H1 (cell line): Measurements from ENCODE around the gene CHTF18. TPM values are rescaled to one million over a fixed set of nuclear protein-coding genes. Genes with fewer than 3 reads are reported as not detected.

Experiments
- CTCF ChIA-PET: fragments of 300-600 bp; sonication (Branson Sonifier 250); formaldehyde crosslinking; loops from one replicate; lab custom pipeline; 2021; ENCODE audit not compliant: partially characterized antibody; lab: Charles Lee
- POLR2A ChIA-PET: fragments of 300-600 bp; sonication (Branson Sonifier 250); formaldehyde crosslinking; loops from one replicate; lab custom pipeline; 2021; ENCODE audit warnings: inconsistent platforms; ENCODE audit not compliant: partially characterized antibody; lab: Charles Lee
- DNase-seq, 2 experiments: peaks; one replicate each; pipeline versions ENCODE4 v3.0.0 to v3.0.0-alpha.2; 2010 to 2022; ENCODE audit warnings: low spot score in 2 of 2, low read depth in 1 of 2, mixed read lengths in 1 of 2
- FAIRE-seq: peaks from 2 replicates; lab custom pipeline; 2011; peaks lifted over from hg19 to GRCh38; lab: Jason Lieb, UNC
- H2AFZ ChIP-seq: 2 replicates; pipeline ENCODE4 v1.8.1; 2012; ENCODE audit warnings: low read length, inconsistent platforms
- H2AK5ac ChIP-seq: 2 replicates; pipeline ENCODE4 v1.6.1; 2013; ENCODE audit warnings: low read depth, low read length
- H2BK120ac ChIP-seq: replicated peaks from 2 replicates; pipeline ENCODE3; 2013; ENCODE audit warnings: low read depth, low read length, inconsistent platforms
- H2BK12ac ChIP-seq: 2 replicates; pipeline ENCODE4 v1.6.1; 2013; ENCODE audit warnings: low read depth, low read length
- H2BK15ac ChIP-seq: 2 replicates; pipeline ENCODE4 v1.6.1; 2013; ENCODE audit warnings: low read length
- H2BK20ac ChIP-seq: 2 replicates; pipeline ENCODE4 v1.6.1; 2013; ENCODE audit warnings: low read length
- H2BK5ac ChIP-seq: 2 replicates; pipeline ENCODE4 v1.6.1; 2013; ENCODE audit warnings: low read depth, low read length
- H3K14ac ChIP-seq: 2 replicates; pipeline ENCODE4 v1.6.1; 2013; ENCODE audit warnings: inconsistent platforms; ENCODE audit not compliant: insufficient read length
- H3K18ac ChIP-seq: 2 replicates; pipeline ENCODE4 v1.6.1; 2013; ENCODE audit warnings: low read length; ENCODE audit errors: extremely low read depth
- H3K23ac ChIP-seq: 2 replicates; pipeline ENCODE4 v1.6.1; 2013; ENCODE audit warnings: inconsistent platforms; ENCODE audit not compliant: insufficient read length
- H3K23me2 ChIP-seq: 2 replicates; pipeline ENCODE4 v1.6.1; 2013; ENCODE audit warnings: low read depth, low read length
- H3K27ac ChIP-seq: 2 replicates; pipeline ENCODE4 v1.6.1; 2011; ENCODE audit warnings: low read depth, low read length, inconsistent platforms
- H3K27me3 ChIP-seq, 4 experiments: replicated peaks in 1 of 4; 1 replicate in 1 of 4; 2 replicates in 3 of 4; pipeline versions ENCODE4 v1.6.1 to v1.8.1; 2011 to 2013; ENCODE audit warnings: low read length in 3 of 4, mild to moderate bottlenecking in 3 of 4, inconsistent platforms in 2 of 4, mixed read lengths in 2 of 4, moderate library complexity in 1 of 4; ENCODE audit not compliant: control insufficient read depth in 3 of 4, insufficient read depth in 3 of 4; ENCODE audit errors: extremely low read depth in 1 of 4
- H3K36me3 ChIP-seq, 4 experiments: 2 replicates each; pipeline versions ENCODE4 v1.6.1 to v1.8.1; 2011 to 2013; ENCODE audit warnings: mild to moderate bottlenecking in 4 of 4, low read length in 3 of 4, moderate library complexity in 2 of 4, control low read depth in 1 of 4, inconsistent platforms in 1 of 4; ENCODE audit not compliant: insufficient read depth in 4 of 4, control insufficient read depth in 2 of 4
- H3K4ac ChIP-seq: replicated peaks from 2 replicates; pipeline ENCODE3; 2013; ENCODE audit warnings: low read length, low read depth, mixed read lengths, inconsistent platforms; ENCODE audit not compliant: insufficient read length
- H3K4me1 ChIP-seq, 4 experiments: replicated peaks in 1 of 4; 1 replicate in 1 of 4; 2 replicates in 3 of 4; pipeline versions ENCODE4 v1.6.1 to v1.8.1; 2011 to 2013; ENCODE audit warnings: low read length in 3 of 4, inconsistent platforms in 2 of 4, mixed read lengths in 1 of 4; ENCODE audit not compliant: insufficient read depth in 4 of 4, control insufficient read depth in 3 of 4
- H3K4me2 ChIP-seq, 2 experiments: 2 replicates each; pipeline versions ENCODE4 v1.6.1 to v1.8.1; 2011 to 2013; ENCODE audit warnings: low read depth in 2 of 2, low read length in 2 of 2, control low read depth in 1 of 2, inconsistent platforms in 1 of 2, mild to moderate bottlenecking in 1 of 2; ENCODE audit not compliant: insufficient read depth in 1 of 2
- H3K4me3 ChIP-seq, 4 experiments: fragments of 200-600, 300-600 bp in 1 of 4; sonication (generic), shearing (Covaris generic), sonication (Bioruptor Twin) in 1 of 4; 2 replicates each; pipeline versions ENCODE4 v1.5.1 to v1.8.1; 2011 to 2016; ENCODE audit warnings: low read length in 4 of 4, low read depth in 3 of 4, control low read depth in 2 of 4, inconsistent platforms in 2 of 4, mild to moderate bottlenecking in 2 of 4, mixed read lengths in 1 of 4, moderate library complexity in 1 of 4; ENCODE audit not compliant: insufficient read depth in 2 of 4; ENCODE audit errors: extremely low read depth in 1 of 4
- H3K56ac ChIP-seq: replicated peaks from 2 replicates; pipeline ENCODE3; 2013; ENCODE audit warnings: low read depth, mild to moderate bottlenecking, mixed read lengths, low read length, inconsistent platforms; ENCODE audit not compliant: insufficient read length
- H3K79me1 ChIP-seq: 2 replicates; pipeline ENCODE4 v1.6.1; 2013; ENCODE audit warnings: low read depth, low read length, control low read depth
- H3K79me2 ChIP-seq, 2 experiments: 2 replicates each; pipeline versions ENCODE4 v1.6.1 to v1.8.1; 2012 to 2013; ENCODE audit warnings: low read length in 2 of 2, mild to moderate bottlenecking in 2 of 2, inconsistent platforms in 1 of 2; ENCODE audit not compliant: insufficient read depth in 2 of 2, control insufficient read depth in 1 of 2
- H3K9ac ChIP-seq, 4 experiments: replicated peaks in 1 of 4; 1 replicate in 1 of 4; 2 replicates in 3 of 4; pipeline versions ENCODE4 v1.6.1 to v1.8.1; 2011 to 2013; ENCODE audit warnings: low read depth in 3 of 4, low read length in 3 of 4, control low read depth in 2 of 4, mild to moderate bottlenecking in 2 of 4, moderate library complexity in 2 of 4, inconsistent platforms in 1 of 4; ENCODE audit errors: extremely low read depth in 1 of 4
- H3K9me3 ChIP-seq, 2 experiments: 2 replicates each; pipeline versions ENCODE4 v1.6.1 to v1.8.1; 2012 to 2013; ENCODE audit warnings: mild to moderate bottlenecking in 2 of 2, moderate library complexity in 2 of 2, control low read depth in 1 of 2, inconsistent platforms in 1 of 2, low read depth in 1 of 2, low read length in 1 of 2, mixed read lengths in 1 of 2; ENCODE audit not compliant: insufficient read depth in 2 of 2
- H4K20me1 ChIP-seq, 2 experiments: replicated peaks in 1 of 2; 2 replicates each; pipeline versions ENCODE3 to v1.8.1; 2011 to 2013; ENCODE audit warnings: inconsistent platforms in 2 of 2, low read length in 2 of 2, mild to moderate bottlenecking in 1 of 2; ENCODE audit not compliant: insufficient read depth in 2 of 2, control insufficient read depth in 1 of 2
- H4K5ac ChIP-seq: 2 replicates; pipeline ENCODE4 v1.6.1; 2013; ENCODE audit warnings: low read length, low read depth, mixed read lengths, inconsistent platforms; ENCODE audit not compliant: insufficient read length
- H4K8ac ChIP-seq: 2 replicates; pipeline ENCODE4 v1.8.0; 2013; ENCODE audit warnings: mild to moderate bottlenecking, moderate library complexity, low read length, inconsistent platforms; ENCODE audit not compliant: insufficient read depth; ENCODE audit errors: extremely low read depth
- H4K91ac ChIP-seq: replicated peaks from 2 replicates; pipeline ENCODE3; 2013; ENCODE audit warnings: low read length, mixed read lengths, inconsistent platforms; ENCODE audit not compliant: insufficient read length
- CHD1 ChIP-seq: IDR thresholded peaks from 2 replicates; pipeline ENCODE4 v1.6.1; 2012; ENCODE audit warnings: low read depth, low read length, improper control_type of control experiment
- KDM1A ChIP-seq: fragments of 200-600, 300-600 bp; sonication (generic); IDR thresholded peaks from 2 replicates; pipeline ENCODE4 v1.7.1; 2016; ENCODE audit warnings: mild to moderate bottlenecking, low read length, borderline replicate concordance
- NANOG ChIP-seq: IDR thresholded peaks from 2 replicates; pipeline ENCODE4 v1.6.1; 2011; ENCODE audit warnings: low read length, low read depth, mild to moderate bottlenecking, inconsistent platforms; ENCODE audit not compliant: insufficient read depth, poor library complexity, severe bottlenecking
- SIN3A ChIP-seq, 2 experiments: IDR thresholded peaks in 1 of 2; conservative IDR thresholded peaks in 1 of 2; 2 replicates each; pipeline ENCODE4 v1.6.1; 2011 to 2012; ENCODE audit warnings: low read length in 2 of 2, improper control_type of control experiment in 1 of 2, low read depth in 1 of 2, mild to moderate bottlenecking in 1 of 2
- TAF1 ChIP-seq: IDR thresholded peaks from 2 replicates; pipeline ENCODE4 v1.6.1; 2011; ENCODE audit warnings: mild to moderate bottlenecking, low read depth, low read length
- TBP ChIP-seq: IDR thresholded peaks from 2 replicates; pipeline ENCODE4 v1.6.1; 2011; ENCODE audit warnings: low read depth, low read length, improper control_type of control experiment
- WGBS, 2 experiments: shearing (Covaris generic) in 1 of 2; methylation state at CpG; one replicate each; pipeline versions ENCODE4 v1.1.6 to v1.1.7; 2013 to 2015; ENCODE audit warnings: low lambda C conversion rate in 2 of 2, mixed read lengths in 2 of 2, inconsistent platforms in 1 of 2, low coverage in 1 of 2, missing lambda C conversion rate in 1 of 2; ENCODE audit not compliant: insufficient replicate concordance in 2 of 2, insufficient coverage in 1 of 2, insufficient read length in 1 of 2; ENCODE audit errors: extremely low coverage in 1 of 2, missing lambda C conversion rate in 1 of 2; 5-methylcytosine and 5-hydroxymethylcytosine counted together
- polyA plus RNA-seq, 7 experiments: library from polyadenylated mRNA; depleted of rRNA in 3 of 7; stranded (reverse) in 5 of 7; unstranded in 2 of 7; fragments of >200 nt in 5 of 7; fragments of 200-250 nt in 2 of 7; gene quantifications; 1 replicate in 5 of 7; 2 replicates in 1 of 7; 4 replicates in 1 of 7; pipeline versions ENCODE4 v1.2.1 to v1.2.3, GENCODE V29; 2011 to 2013; ENCODE audit warnings: missing spikeins in 2 of 7, mixed read lengths in 2 of 7
- total RNA-seq: library from RNA; stranded (reverse); fragmentation: NEBNext Ultra II Directional; extraction: Animal tissue kit (Norgen Biotek cat#: 25700); gene quantifications from 2 replicates; pipeline ENCODE4 v1.2.1, GENCODE V29; 2021

The CHTF18 gene
- total and polyA plus RNA-seq, 2 of the 8 experiments (the other 6 are each of a cell fraction or from before 2014, with no cell fraction given) = 75.3 to 104 TPM

- Histone ChIP-seq H3K23ac (no peak overlapping the region), H3K36me3 (peaks cover 5 to 46% (median 14%) of the 10 kb centered on the region in 4 experiments; a peak in 5 of 8 replicates), H3K9me3 (no peaks in the 10 kb centered on the region), H3K79me1 (peaks cover 5% of the 10 kb centered on the region; the same call in 1 of the 2 replicates), H4K20me1 (peaks cover 3 to 31% of the 10 kb centered on the region in 2 experiments), H3K4me1 (peaks cover 0 to 9% (median 5%) of the 10 kb centered on the region in 4 experiments; a peak in 4 of 7 replicates), H3K9ac (no peak overlapping the region), H3K27me3 (no peaks in the 10 kb centered on the region), H3K79me2 (peaks cover 0 to 16% of the 10 kb centered on the region in 2 experiments; a peak in 1 of 4 replicates), H4K8ac (peak overlapping the region; percentile 41; the same call in 1 of the 2 replicates), H2BK120ac (no peak overlapping the region), H2BK20ac (no peak overlapping the region), H4K5ac (no peak overlapping the region), H2AFZ (no peak overlapping the region), H3K4me2 (no peak overlapping the region), H3K4me3 (no peak overlapping the region), H3K18ac (no peak overlapping the region), H3K14ac (no peak overlapping the region), H2BK12ac (no peak overlapping the region), H3K23me2 (peaks cover 9% of the 10 kb centered on the region; the same call in 1 of the 2 replicates), H3K27ac (no peak overlapping the region), H3K56ac (no peak overlapping the region), H2BK5ac (no peak overlapping the region), H4K91ac (no peak overlapping the region), H2BK15ac (no peak overlapping the region), H3K4ac (no peak overlapping the region), H2AK5ac (no peak overlapping the region)
- POLR2A ChIA-PET = interaction anchor here (0.7 to 3.0 kb wide), 2 partner anchors 10 to 114 kb away, joined by 3 to 20 read pairs; partner anchors contain the start of gene GNG13
- 94% methylated on average over 23 of the region's 23 CpGs; no CpG with 5 or more reads in 1 of the 2 experiments for WGBS, 2 experiments
- FAIRE-seq = no peak
- no peak for TF ChIP-seq TAF1
- no peak for TF ChIP-seq NANOG
- TF ChIP-seq CHD1 = no peak
- no peak for TF ChIP-seq KDM1A
- TF ChIP-seq SIN3A (conservative IDR thresholded peaks at IDR 0.05 in 1 of 2, IDR thresholded peaks at IDR 0.05 in 1 of 2; ENCODE audit: low read depth in 1 of 2, low read length in 2 of 2) = no peak
- TF ChIP-seq TBP = no peak
- DNase-seq = no peak
- CTCF ChIA-PET = interaction anchor here (0.8 to 13.7 kb wide), 2 partner anchors 46 to 69 kb away, joined by 3 to 424 read pairs; partner anchors contain the start of genes ANTKMT, CCDC78, HAGHL and METRN
These were observed 2.7 kb downstream of the CHTF18 start for GRCh38 chr16:791131-791530.
